Smooth muscle cell (in vitro differentiated cells): ENCODE data around the gene UHMK1. TPM values are rescaled to one million over a fixed set of nuclear protein-coding genes. Genes with fewer than 3 reads are reported as not detected.

ENCODE experiments used
- DNase-seq: peaks from one replicate; lab custom pipeline; 2025; ENCODE audit not compliant: unreplicated experiment; lab: John Stamatoyannopoulos, UW
- H2AFZ ChIP-seq: fragments of 200-600 bp; sonication (generic); 2 replicates; pipeline ENCODE4 v1.6.0; 2016; ENCODE audit warnings: antibody characterized with exemption, low read depth, mild to moderate bottlenecking
- H3F3A ChIP-seq: fragments of 200-600 bp; sonication (generic); 2 replicates; pipeline ENCODE4 v1.6.0; 2017; ENCODE audit warnings: antibody characterized with exemption, low read depth
- H3K27ac ChIP-seq: fragments of 200-600 bp; sonication (generic); 2 replicates; pipeline ENCODE4 v1.5.1; 2016; ENCODE audit warnings: low read depth, mild to moderate bottlenecking
- H3K27me3 ChIP-seq: fragments of 200-600 bp; sonication (generic); 2 replicates; pipeline ENCODE4 v1.6.1; 2016; ENCODE audit warnings: low read depth, mild to moderate bottlenecking
- H3K36me3 ChIP-seq: fragments of 200-600 bp; sonication (generic); 2 replicates; pipeline ENCODE4 v1.5.1; 2016; ENCODE audit warnings: low read depth
- H3K4me1 ChIP-seq: fragments of 200-600 bp; sonication (generic); 2 replicates; pipeline ENCODE4 v1.5.1; 2016; ENCODE audit warnings: low read depth
- H3K4me2 ChIP-seq: fragments of 200-600 bp; sonication (generic); 2 replicates; pipeline ENCODE4 v1.6.0; 2016; ENCODE audit warnings: mild to moderate bottlenecking
- H3K4me3 ChIP-seq: fragments of 200-600 bp; sonication (generic); 2 replicates; pipeline ENCODE4 v1.5.1; 2016; ENCODE audit warnings: mild to moderate bottlenecking
- H3K79me2 ChIP-seq: fragments of 200-600 bp; sonication (generic); 2 replicates; pipeline ENCODE4 v1.6.0; 2016; ENCODE audit warnings: low read depth, mild to moderate bottlenecking
- H3K9ac ChIP-seq: fragments of 200-600 bp; sonication (generic); 2 replicates; pipeline ENCODE4 v1.6.0; 2016; ENCODE audit warnings: low read depth
- H3K9me3 ChIP-seq: fragments of 200-600 bp; sonication (generic); replicated peaks from 2 replicates; pipeline ENCODE4 v1.5.1; 2016; ENCODE audit warnings: low read depth
- H4K20me1 ChIP-seq: fragments of 200-600 bp; sonication (generic); 2 replicates; pipeline ENCODE4 v1.6.0; 2016; ENCODE audit warnings: low read depth
- WGBS: methylation state at CpG from one replicate; pipeline ENCODE4 v1.1.7; 2016; ENCODE audit warnings: low lambda C conversion rate; 5-methylcytosine and 5-hydroxymethylcytosine counted together
- polyA plus RNA-seq: library from polyadenylated mRNA; unstranded; fragments of >200 nt; fragmentation: Nextera tagmentation; extraction: Ambion mirVana; gene quantifications from 2 replicates; pipeline ENCODE4 v1.2.1, GENCODE V29; 2016
- total RNA-seq: library from RNA; depleted of rRNA; stranded (reverse); fragments of >200 nt; gene quantifications from 2 replicates; pipeline ENCODE4 v1.2.3, GENCODE V29; 2014
- TF ChIP-seq, protein P1 (sequence below): fragments of 200-600 bp; sonication (generic); IDR thresholded peaks from 2 replicates; pipeline ENCODE4 v1.5.1; 2017; ENCODE audit warnings: borderline replicate concordance, mild to moderate bottlenecking, antibody characterized with exemption; ENCODE audit not compliant: insufficient read depth, poor library complexity, severe bottlenecking

Gene UHMK1
- total and polyA plus RNA-seq, 2 experiments from 2014 or later: 4.8 to 30.1 TPM

DNA sequence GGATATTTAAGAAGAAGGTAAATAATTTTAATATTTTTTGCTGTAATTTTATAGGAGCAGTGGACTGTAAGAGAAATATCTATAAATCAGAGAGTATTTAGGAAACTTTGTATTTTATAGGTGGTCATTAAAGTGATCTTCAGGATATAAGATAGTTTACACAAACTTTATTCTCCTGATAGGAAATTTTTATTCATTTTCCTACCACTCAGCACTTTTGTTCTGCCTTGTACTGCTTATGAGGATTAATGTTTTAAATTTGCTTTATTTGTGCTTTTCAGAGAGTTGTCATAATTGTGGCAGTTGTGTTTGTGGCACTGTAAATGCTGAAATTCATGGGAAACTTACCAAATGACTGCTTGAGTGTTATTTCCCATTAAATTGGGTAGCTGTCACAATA is 29.7 kb downstream of the UHMK1 start:
- Histone ChIP-seq H3K27me3 (no peaks in the 10 kb centered on the region), H2AFZ (no peak overlapping the region), H4K20me1 (peaks cover 17% of the 10 kb centered on the region), H3K4me2 (no peak overlapping the region), H3K79me2 (no peaks in the 10 kb centered on the region), H3F3A (no peaks in the 10 kb centered on the region), H3K9ac (no peak overlapping the region), H3K36me3 (peaks cover 17% of the 10 kb centered on the region), H3K27ac (no peak overlapping the region), H3K9me3 (no peaks in the 10 kb centered on the region), H3K4me1 (no peaks in the 10 kb centered on the region), H3K4me3 (no peak overlapping the region)
- DNase-seq: no peak
- TF ChIP-seq, protein P1, sequence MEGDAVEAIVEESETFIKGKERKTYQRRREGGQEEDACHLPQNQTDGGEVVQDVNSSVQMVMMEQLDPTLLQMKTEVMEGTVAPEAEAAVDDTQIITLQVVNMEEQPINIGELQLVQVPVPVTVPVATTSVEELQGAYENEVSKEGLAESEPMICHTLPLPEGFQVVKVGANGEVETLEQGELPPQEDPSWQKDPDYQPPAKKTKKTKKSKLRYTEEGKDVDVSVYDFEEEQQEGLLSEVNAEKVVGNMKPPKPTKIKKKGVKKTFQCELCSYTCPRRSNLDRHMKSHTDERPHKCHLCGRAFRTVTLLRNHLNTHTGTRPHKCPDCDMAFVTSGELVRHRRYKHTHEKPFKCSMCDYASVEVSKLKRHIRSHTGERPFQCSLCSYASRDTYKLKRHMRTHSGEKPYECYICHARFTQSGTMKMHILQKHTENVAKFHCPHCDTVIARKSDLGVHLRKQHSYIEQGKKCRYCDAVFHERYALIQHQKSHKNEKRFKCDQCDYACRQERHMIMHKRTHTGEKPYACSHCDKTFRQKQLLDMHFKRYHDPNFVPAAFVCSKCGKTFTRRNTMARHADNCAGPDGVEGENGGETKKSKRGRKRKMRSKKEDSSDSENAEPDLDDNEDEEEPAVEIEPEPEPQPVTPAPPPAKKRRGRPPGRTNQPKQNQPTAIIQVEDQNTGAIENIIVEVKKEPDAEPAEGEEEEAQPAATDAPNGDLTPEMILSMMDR: no peak

- TF ChIP-seq, protein P1: no peak
- no peak for DNase-seq
- no peaks in the 10 kb centered on the region for H3K36me3 ChIP-seq
- no peaks in the 10 kb centered on the region for H3K4me1 ChIP-seq
- no peak overlapping the region for H3K4me2 ChIP-seq
- H3K27ac ChIP-seq: no peak overlapping the region
- no peak overlapping the region for H3K9ac ChIP-seq
- H2AFZ ChIP-seq: no peak overlapping the region
- peaks cover 17% of the 10 kb centered on the region for H4K20me1 ChIP-seq
- no peak overlapping the region for H3K4me3 ChIP-seq
- no peaks in the 10 kb centered on the region for H3K79me2 ChIP-seq
- no peaks in the 10 kb centered on the region for H3K27me3 ChIP-seq
- H3K9me3 ChIP-seq: no peaks in the 10 kb centered on the region
- H3F3A ChIP-seq: no peaks in the 10 kb centered on the region
- 57% methylated on average over 7 of the region's 7 CpGs for WGBS
These were observed 32.8 kb downstream of the UHMK1 start for GRCh38 chr1:162530307-162530987.

DNA sequence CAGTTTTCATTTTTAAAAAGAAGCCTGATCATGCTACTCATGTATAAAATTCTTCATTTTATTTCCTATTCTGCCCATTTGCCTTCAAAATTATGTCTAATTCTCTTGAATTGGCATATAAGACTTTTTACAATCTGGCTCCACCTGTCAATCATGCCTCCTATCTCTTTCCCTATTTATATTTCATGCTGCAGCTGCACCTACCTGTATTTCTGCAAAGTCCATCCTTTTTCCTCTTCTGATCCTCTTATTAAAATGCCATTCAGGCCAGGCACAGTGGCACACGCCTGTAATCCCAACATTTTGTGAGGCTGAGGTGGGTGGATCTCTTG is 33.3 kb downstream of the UHMK1 start:
- H3K9me3 ChIP-seq: no peaks in the 10 kb centered on the region
- H3K36me3 ChIP-seq: no peaks in the 10 kb centered on the region
- H3K79me2 ChIP-seq: no peaks in the 10 kb centered on the region
- H3K27me3 ChIP-seq: no peaks in the 10 kb centered on the region
- TF ChIP-seq, protein P1: no peak
- no peak overlapping the region for H3K4me3 ChIP-seq
- H3K4me1 ChIP-seq: no peaks in the 10 kb centered on the region
- H3K4me2 ChIP-seq: no peak overlapping the region
- H3F3A ChIP-seq: no peaks in the 10 kb centered on the region
- no peak for DNase-seq
- 97% methylated on average over 1 of the region's 1 CpG for WGBS
- H4K20me1 ChIP-seq: peaks cover 17% of the 10 kb centered on the region
- H2AFZ ChIP-seq: no peak overlapping the region
- no peak overlapping the region for H3K27ac ChIP-seq
- H3K9ac ChIP-seq: no peak overlapping the region

DNA sequence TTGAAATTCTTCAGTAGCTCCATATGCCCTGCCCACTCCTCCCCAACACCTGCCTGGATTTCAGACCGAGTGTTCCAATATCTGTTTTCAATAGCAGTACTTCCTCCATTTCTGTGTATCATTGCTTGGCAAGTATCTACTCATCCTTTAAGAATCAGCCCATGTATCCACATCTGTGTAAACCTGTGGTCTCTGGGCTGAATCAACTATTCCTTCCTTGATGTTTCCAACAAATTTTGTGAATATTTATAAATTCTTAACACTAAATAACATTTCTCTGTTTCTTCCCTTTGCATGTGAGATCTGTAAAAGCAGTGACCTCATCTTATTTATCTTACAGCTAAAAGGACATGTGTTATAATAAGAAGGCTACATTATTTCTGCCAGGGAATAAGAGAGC is 37.9 kb downstream of the UHMK1 start:
- Histone ChIP-seq H3K36me3 (no peaks in the 10 kb centered on the region), H3K27me3 (no peaks in the 10 kb centered on the region), H3F3A (peaks cover 4% of the 10 kb centered on the region), H3K4me3 (no peak overlapping the region), H3K4me1 (no peaks in the 10 kb centered on the region), H3K9ac (no peak overlapping the region), H3K9me3 (no peaks in the 10 kb centered on the region), H3K4me2 (no peak overlapping the region), H3K79me2 (no peaks in the 10 kb centered on the region), H3K27ac (no peak overlapping the region), H2AFZ (no peak overlapping the region), H4K20me1 (no peaks in the 10 kb centered on the region)
- TF ChIP-seq, protein P1: no peak
- WGBS: 100% methylated on average over 1 of the region's 1 CpG
- no peak for DNase-seq
